Chondrocyte (in vitro differentiated cells): ENCODE data around the gene ADGRA1. TPM values are rescaled to one million over a fixed set of nuclear protein-coding genes. Genes with fewer than 3 reads are reported as not detected.

Source experiments
- DNase-seq: peaks from one replicate; pipeline ENCODE4 v3.0.0; 2021; ENCODE audit warnings: mixed read lengths, low spot score
- H3K27ac Mint-ChIP-seq: one replicate; pipeline ENCODE4 v1.8.0; 2021; ENCODE audit warnings: mild to moderate bottlenecking, moderate library complexity, mixed read lengths; ENCODE audit not compliant: unreplicated experiment
- H3K27me3 Mint-ChIP-seq: 2 replicates; pipeline ENCODE4 v1.8.0; 2021; ENCODE audit warnings: low read depth, mixed read lengths
- H3K36me3 Mint-ChIP-seq: 2 replicates; pipeline ENCODE4 v1.8.0; 2021; ENCODE audit warnings: low read depth, mixed read lengths
- H3K4me1 Mint-ChIP-seq: 2 replicates; pipeline ENCODE4 v1.8.0; 2021; ENCODE audit warnings: low read depth, mild to moderate bottlenecking, mixed read lengths
- H3K4me3 Mint-ChIP-seq: one replicate; pipeline ENCODE4 v1.8.0; 2021; ENCODE audit warnings: mild to moderate bottlenecking, moderate library complexity, mixed read lengths; ENCODE audit not compliant: unreplicated experiment
- H3K9me3 Mint-ChIP-seq: 2 replicates; pipeline ENCODE4 v1.8.0; 2021; ENCODE audit warnings: low read depth, mixed read lengths
- CTCF ChIP-seq: fragments of 200-600 bp; sonication (generic); IDR thresholded peaks from 2 replicates; pipeline ENCODE4 v1.5.0; 2021; ENCODE audit warnings: antibody characterized with exemption, mild to moderate bottlenecking, moderate library complexity
- total RNA-seq: library from RNA; stranded (reverse); gene quantifications from 3 replicates; pipeline ENCODE4 v1.2.1, GENCODE V29; 2021

The ADGRA1 gene
- total RNA-seq, 1 donor from 2014 or later, result not detected

- Mint-ChIP-seq H3K4me3 (no peak overlapping the region), H3K27ac (no peak overlapping the region), H3K4me1 (no peaks in the 10 kb centered on the region), H3K36me3 (no peaks in the 10 kb centered on the region), H3K27me3 (peaks cover 34% of the 10 kb centered on the region), H3K9me3 (no peaks in the 10 kb centered on the region)
- DNase-seq, result no peak
- TF ChIP-seq CTCF, result no peak
These were observed 13.7 kb downstream of the ADGRA1 start for GRCh38 chr10:133101416-133101810.

GRCh38 chr10:133102415-133103095 lies 14.8 kb downstream of the ADGRA1 start:
- Mint-ChIP-seq H3K27me3 (peaks cover 24% of the 10 kb centered on the region), H3K9me3 (peaks cover 9% of the 10 kb centered on the region), H3K36me3 (peaks cover 2% of the 10 kb centered on the region), H3K4me3 (no peak overlapping the region), H3K4me1 (no peaks in the 10 kb centered on the region), H3K27ac (no peak overlapping the region)
- no peak for DNase-seq
- TF ChIP-seq CTCF, result no peak

- H3K9me3 Mint-ChIP-seq, result peaks cover 18% of the 10 kb centered on the region
- no peak for TF ChIP-seq CTCF
- no peak for DNase-seq
These were observed 15.7 kb downstream of the ADGRA1 start for GRCh38 chr10:133103311-133103910.

GRCh38 chr10:133104068-133104962 lies 16.6 kb downstream of the ADGRA1 start:
- no peak for DNase-seq
- Mint-ChIP-seq H3K4me1 (no peaks in the 10 kb centered on the region), H3K27ac (no peak overlapping the region), H3K27me3 (peaks cover 19% of the 10 kb centered on the region), H3K9me3 (peaks cover 23% of the 10 kb centered on the region), H3K4me3 (no peak overlapping the region), H3K36me3 (peaks cover 3% of the 10 kb centered on the region)
- no peak for TF ChIP-seq CTCF

More at GRCh38 chr10:133103311-133103910, 15.7 kb downstream of the ADGRA1 start:
- Mint-ChIP-seq H3K4me1 (no peaks in the 10 kb centered on the region), H3K36me3 (peaks cover 3% of the 10 kb centered on the region), H3K4me3 (no peak overlapping the region), H3K27ac (no peak overlapping the region), H3K27me3 (peaks cover 22% of the 10 kb centered on the region)
